H1 (cell line): ENCODE results near the gene NRP2. TPM values are rescaled to one million over a fixed set of nuclear protein-coding genes. Genes with fewer than 3 reads are reported as not detected.

Experiments
- EGR1 ChIP-seq: IDR thresholded peaks from 2 replicates; pipeline ENCODE4 v1.6.1; 2011; ENCODE audit warnings: low read depth, low read length, borderline replicate concordance
- KDM4A ChIP-seq: IDR thresholded peaks from one replicate; pipeline ENCODE4 v1.7.1; 2012; ENCODE audit warnings: low read depth, mild to moderate bottlenecking, moderate library complexity, low read length, inconsistent platforms; ENCODE audit not compliant: severe bottlenecking
- NANOG ChIP-seq: IDR thresholded peaks from 2 replicates; pipeline ENCODE4 v1.6.1; 2011; ENCODE audit warnings: low read length, low read depth, mild to moderate bottlenecking, inconsistent platforms; ENCODE audit not compliant: insufficient read depth, poor library complexity, severe bottlenecking
- YY1 ChIP-seq: IDR thresholded peaks from 2 replicates; pipeline ENCODE4 v1.6.1; 2011; ENCODE audit warnings: low read depth, mild to moderate bottlenecking, low read length
- polyA plus RNA-seq, 7 experiments: library from polyadenylated mRNA; depleted of rRNA in 3 of 7; stranded (reverse) in 5 of 7; unstranded in 2 of 7; fragments of >200 nt in 5 of 7; fragments of 200-250 nt in 2 of 7; gene quantifications; 1 replicate in 5 of 7; 2 replicates in 1 of 7; 4 replicates in 1 of 7; pipeline versions ENCODE4 v1.2.1 to v1.2.3, GENCODE V29; 2011 to 2013; ENCODE audit warnings: missing spikeins in 2 of 7, mixed read lengths in 2 of 7
- total RNA-seq: library from RNA; stranded (reverse); fragmentation: NEBNext Ultra II Directional; extraction: Animal tissue kit (Norgen Biotek cat#: 25700); gene quantifications from 2 replicates; pipeline ENCODE4 v1.2.1, GENCODE V29; 2021
- TF ChIP-seq, protein P1 (sequence below), 3 experiments: IDR thresholded peaks; 1 replicate in 2 of 3; 2 replicates in 1 of 3; pipeline versions ENCODE4 v1.5.1 to v1.6.1; 2011; ENCODE audit warnings: low read length in 3 of 3, mild to moderate bottlenecking in 3 of 3, inconsistent platforms in 2 of 3, low read depth in 1 of 3, moderate library complexity in 1 of 3; ENCODE audit not compliant: insufficient read depth in 1 of 3; ENCODE audit errors: control extremely low read depth in 1 of 3

Gene NRP2
- total and polyA plus RNA-seq, 2 of the 8 experiments (the other 6 are each of a cell fraction or from before 2014, with no cell fraction given) = 32.0 to 37.8 TPM

- TF ChIP-seq EGR1 = no peak
- TF ChIP-seq NANOG = no peak
- TF ChIP-seq YY1 = no peak
- TF ChIP-seq, protein P1, sequence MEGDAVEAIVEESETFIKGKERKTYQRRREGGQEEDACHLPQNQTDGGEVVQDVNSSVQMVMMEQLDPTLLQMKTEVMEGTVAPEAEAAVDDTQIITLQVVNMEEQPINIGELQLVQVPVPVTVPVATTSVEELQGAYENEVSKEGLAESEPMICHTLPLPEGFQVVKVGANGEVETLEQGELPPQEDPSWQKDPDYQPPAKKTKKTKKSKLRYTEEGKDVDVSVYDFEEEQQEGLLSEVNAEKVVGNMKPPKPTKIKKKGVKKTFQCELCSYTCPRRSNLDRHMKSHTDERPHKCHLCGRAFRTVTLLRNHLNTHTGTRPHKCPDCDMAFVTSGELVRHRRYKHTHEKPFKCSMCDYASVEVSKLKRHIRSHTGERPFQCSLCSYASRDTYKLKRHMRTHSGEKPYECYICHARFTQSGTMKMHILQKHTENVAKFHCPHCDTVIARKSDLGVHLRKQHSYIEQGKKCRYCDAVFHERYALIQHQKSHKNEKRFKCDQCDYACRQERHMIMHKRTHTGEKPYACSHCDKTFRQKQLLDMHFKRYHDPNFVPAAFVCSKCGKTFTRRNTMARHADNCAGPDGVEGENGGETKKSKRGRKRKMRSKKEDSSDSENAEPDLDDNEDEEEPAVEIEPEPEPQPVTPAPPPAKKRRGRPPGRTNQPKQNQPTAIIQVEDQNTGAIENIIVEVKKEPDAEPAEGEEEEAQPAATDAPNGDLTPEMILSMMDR (IDR thresholded peaks at IDR 0.05; ENCODE audit: control extremely low read depth in 1 of 3, insufficient read depth in 1 of 3, low read depth in 1 of 3, low read length in 3 of 3) = no peak
- no peak for TF ChIP-seq KDM4A
These were observed 59.1 kb downstream of the NRP2 start (continued) for GRCh38 chr2:205741256-205741978.
